SK-N-SH (cell line): Measurements from ENCODE around the gene KRT9. TPM values are rescaled to one million over a fixed set of nuclear protein-coding genes. Genes with fewer than 3 reads are reported as not detected.

Experiments used
- CTCF ChIA-PET: fragments of 300-600, 350-600 bp; formaldehyde crosslinking; extraction: SDS; loops from one replicate; lab custom pipeline; 2021; lab: Yijun Ruan, JAX
- POLR2A ChIA-PET: fragments of 350-600 bp; sonication (Branson Sonifier 250); formaldehyde crosslinking; extraction: SDS; loops from one replicate; lab custom pipeline; 2020; ENCODE audit warnings: antibody characterized with exemption, inconsistent platforms; lab: Yijun Ruan, JAX
- DNase-seq: peaks from one replicate; pipeline ENCODE4 v3.0.0; 2012
- H2AFZ ChIP-seq: fragments of 200-600 bp; sonication (generic); 2 replicates; pipeline ENCODE4 v1.8.1; 2016; ENCODE audit warnings: antibody characterized with exemption, mild to moderate bottlenecking, low read depth
- H3F3A ChIP-seq: fragments of 200-600 bp; sonication (generic); replicated peaks from 2 replicates; pipeline ENCODE3; 2016; ENCODE audit warnings: antibody characterized with exemption, mild to moderate bottlenecking; ENCODE audit not compliant: insufficient read depth
- H3K27ac ChIP-seq, 2 experiments: fragments of 200-500 bp in 1 of 2; fragments of 200-600 bp in 1 of 2; sonication (Bioruptor generic) in 1 of 2; sonication (generic), shearing (Covaris generic) in 1 of 2; 2 replicates each; pipeline versions ENCODE4 v1.5.1 to v1.6.1; 2014 to 2016; ENCODE audit warnings: low read depth in 2 of 2, inconsistent platforms in 1 of 2, low read length in 1 of 2, mild to moderate bottlenecking in 1 of 2, mixed read lengths in 1 of 2
- H3K27me3 ChIP-seq: fragments of 200-600 bp; sonication (generic), shearing (Covaris generic); 2 replicates; pipeline ENCODE4 v1.6.1; 2016; ENCODE audit warnings: mixed run types; ENCODE audit not compliant: insufficient read depth
- H3K36me3 ChIP-seq, 2 experiments: fragments of 200-500 bp in 1 of 2; fragments of 200-600 bp in 1 of 2; sonication (Bioruptor generic) in 1 of 2; sonication (generic) in 1 of 2; replicated peaks in 1 of 2; 2 replicates each; pipeline versions ENCODE3 to v1.5.1; 2014 to 2016; ENCODE audit warnings: low read length in 1 of 2, mild to moderate bottlenecking in 1 of 2; ENCODE audit not compliant: insufficient read depth in 2 of 2, control insufficient read depth in 1 of 2
- H3K4me1 ChIP-seq, 2 experiments: fragments of 200-500 bp in 1 of 2; fragments of 200-600 bp in 1 of 2; sonication (Bioruptor generic) in 1 of 2; sonication (generic), shearing (Covaris generic) in 1 of 2; 2 replicates each; pipeline versions ENCODE4 v1.5.1 to v1.6.1; 2014 to 2016; ENCODE audit warnings: low read depth in 1 of 2, low read length in 1 of 2, mixed run types in 1 of 2; ENCODE audit not compliant: insufficient read depth in 2 of 2, control insufficient read depth in 1 of 2
- H3K4me2 ChIP-seq: fragments of 200-600 bp; sonication (generic), shearing (Covaris generic); 2 replicates; pipeline ENCODE4 v1.6.1; 2017; ENCODE audit warnings: mixed run types
- H3K4me3 ChIP-seq, 2 experiments: fragments of 200-500 bp in 1 of 2; fragments of 200-600 bp in 1 of 2; sonication (Bioruptor generic) in 1 of 2; sonication (generic), shearing (Covaris generic) in 1 of 2; 2 replicates each; pipeline versions ENCODE4 v1.5.1 to v1.8.1; 2014 to 2016; ENCODE audit warnings: low read depth in 2 of 2, inconsistent platforms in 1 of 2, low read length in 1 of 2, mild to moderate bottlenecking in 1 of 2, mixed read lengths in 1 of 2, moderate library complexity in 1 of 2
- H3K79me2 ChIP-seq: fragments of 200-600 bp; sonication (generic); 2 replicates; pipeline ENCODE4 v1.8.1; 2017; ENCODE audit warnings: mild to moderate bottlenecking; ENCODE audit not compliant: insufficient read depth
- H3K9ac ChIP-seq: fragments of 200-600 bp; sonication (generic); 2 replicates; pipeline ENCODE4 v1.6.1; 2017; ENCODE audit warnings: mixed run types
- H3K9me2 ChIP-seq: fragments of 200-600 bp; sonication (generic); 2 replicates; pipeline ENCODE4 v1.6.1; 2017; ENCODE audit warnings: mixed run types
- H3K9me3 ChIP-seq: fragments of 200-600 bp; sonication (generic); 2 replicates; pipeline ENCODE4 v1.6.1; 2017; ENCODE audit warnings: mixed run types, mild to moderate bottlenecking, moderate library complexity
- H4K20me1 ChIP-seq: fragments of 200-600 bp; sonication (generic); 2 replicates; pipeline ENCODE4 v1.6.1; 2017; ENCODE audit warnings: mild to moderate bottlenecking, mixed run types; ENCODE audit not compliant: insufficient read depth
- CTCF ChIP-seq: fragments of 200-600 bp; sonication (generic); IDR thresholded peaks from 2 replicates; pipeline ENCODE4 v1.6.1; 2017; ENCODE audit warnings: antibody characterized with exemption, mild to moderate bottlenecking, moderate library complexity
- ELF1 ChIP-seq: IDR thresholded peaks from 2 replicates; pipeline ENCODE4 v1.4.0; 2012
- EP300 ChIP-seq, 2 experiments: IDR thresholded peaks; 2 replicates each; pipeline versions ENCODE4 v1.4.0 to v1.6.1; 2012; ENCODE audit warnings: borderline replicate concordance in 1 of 2, low read depth in 1 of 2, low read length in 1 of 2
- EZH2phosphoT487 ChIP-seq: fragments of 200-600 bp; sonication (generic); IDR thresholded peaks from 2 replicates; pipeline ENCODE4 v1.6.1; 2017; ENCODE audit warnings: low read depth, mixed run types, mild to moderate bottlenecking, antibody characterized with exemption, moderate library complexity, borderline replicate concordance
- FOSL2 ChIP-seq: IDR thresholded peaks from 2 replicates; pipeline ENCODE4 v1.4.0; 2012; ENCODE audit warnings: low read depth, mild to moderate bottlenecking, moderate library complexity, borderline replicate concordance
- FOXJ3 ChIP-seq: sonication (generic); formaldehyde crosslinking; IDR thresholded peaks from 2 replicates; pipeline ENCODE4 v1.5.1; 2020; ENCODE audit warnings: mild to moderate bottlenecking, missing genetic modification reagents
- FOXM1 ChIP-seq: IDR thresholded peaks from 2 replicates; pipeline ENCODE4 v1.4.0; 2012; ENCODE audit warnings: low read depth, mild to moderate bottlenecking
- GABPA ChIP-seq: IDR thresholded peaks from 2 replicates; pipeline ENCODE4 v1.4.0; 2012; ENCODE audit warnings: low read depth, mild to moderate bottlenecking
- IRF3 ChIP-seq: fragments of 150-350 bp; IDR thresholded peaks from 2 replicates; pipeline ENCODE4 v1.6.1; 2016; ENCODE audit warnings: mild to moderate bottlenecking, low read depth, low read length
- JUND ChIP-seq: IDR thresholded peaks from 2 replicates; pipeline ENCODE4 v1.4.0; 2012
- MAX ChIP-seq: IDR thresholded peaks from 2 replicates; pipeline ENCODE4 v1.4.0; 2012; ENCODE audit warnings: low read depth
- MEF2A ChIP-seq: IDR thresholded peaks from 2 replicates; pipeline ENCODE4 v1.4.0; 2012; ENCODE audit warnings: low read depth, borderline replicate concordance
- MXI1 ChIP-seq: IDR thresholded peaks from 2 replicates; pipeline ENCODE4 v1.6.1; 2012; ENCODE audit warnings: mild to moderate bottlenecking, low read depth, low read length, improper control_type of control experiment
- NRF1 ChIP-seq: IDR thresholded peaks from 2 replicates; pipeline ENCODE4 v1.6.1; 2012; ENCODE audit warnings: low read depth, mild to moderate bottlenecking, low read length
- RAD21 ChIP-seq: IDR thresholded peaks from 2 replicates; pipeline ENCODE4 v1.6.1; 2012; ENCODE audit warnings: mild to moderate bottlenecking, low read length
- RCOR1 ChIP-seq: fragments of 150-350 bp; IDR thresholded peaks from 2 replicates; pipeline ENCODE4 v1.6.1; 2017; ENCODE audit warnings: antibody characterized with exemption, low read length
- SMC3 ChIP-seq: IDR thresholded peaks from 2 replicates; pipeline ENCODE4 v1.6.1; 2012; ENCODE audit warnings: low read depth, low read length, improper control_type of control experiment
- TAF1 ChIP-seq: IDR thresholded peaks from 2 replicates; pipeline ENCODE4 v1.6.1; 2012; ENCODE audit warnings: low read depth, mild to moderate bottlenecking, low read length, moderate library complexity, borderline replicate concordance
- USF2 ChIP-seq: fragments of 150-350 bp; IDR thresholded peaks from 2 replicates; pipeline ENCODE4 v1.6.1; 2017; ENCODE audit warnings: antibody characterized with exemption, low read length, low read depth, borderline replicate concordance
- YY1 ChIP-seq: IDR thresholded peaks from 2 replicates; pipeline ENCODE4 v1.4.0; 2012; ENCODE audit warnings: low read depth, mild to moderate bottlenecking
- WGBS: methylation state at CpG from one replicate; pipeline ENCODE4 v1.1.6; 2017; ENCODE audit warnings: low lambda C conversion rate; 5-methylcytosine and 5-hydroxymethylcytosine counted together
- polyA plus RNA-seq, 3 experiments: library from polyadenylated mRNA; depleted of rRNA; stranded (reverse); fragments of >200 nt; gene quantifications; 2 replicates each; pipeline ENCODE4 v1.2.3, GENCODE V29; 2012

Gene KRT9
- polyA plus RNA-seq, 1 of the 3 experiments (the other 2 are of a cell fraction): not detected

GRCh38 chr17:41588126-41588810 is 16.4 kb upstream of the KRT9 start:
- CTCF ChIA-PET: interaction anchor here (1.0 to 2.7 kb wide), 3 partner anchors 8 to 75 kb away, joined by 3 to 10 read pairs (median 3); no protein-coding TSS in a partner anchor
- no peak overlapping the region for H2AFZ ChIP-seq
- H3K79me2 ChIP-seq: no peaks in the 10 kb centered on the region
- no peaks in the 10 kb centered on the region for H3K4me1 ChIP-seq
- H4K20me1 ChIP-seq: no peaks in the 10 kb centered on the region
- no peak overlapping the region for H3K27ac ChIP-seq
- H3K27me3 ChIP-seq: peaks cover 21% of the 10 kb centered on the region; the same call in 1 of the 2 replicates
- TF ChIP-seq MXI1: no peak
- no peak for TF ChIP-seq IRF3
- no peak for TF ChIP-seq RAD21
- TF ChIP-seq MAX: no peak
- no peak for TF ChIP-seq FOXJ3 (CRISPR knock-in tag)
- no peak for TF ChIP-seq FOSL2
- no peak for TF ChIP-seq EP300 (IDR thresholded peaks at IDR 0.05; ENCODE audit: borderline replicate concordance in 1 of 2, low read depth in 1 of 2, low read length in 1 of 2)
- no peak for TF ChIP-seq FOXM1
- TF ChIP-seq SMC3: no peak
- TF ChIP-seq CTCF: no peak
- no peak for TF ChIP-seq EZH2phosphoT487
- TF ChIP-seq JUND: no peak
- no peak for TF ChIP-seq MEF2A
- TF ChIP-seq YY1: no peak
- TF ChIP-seq GABPA: no peak
- no peak for TF ChIP-seq RCOR1
- TF ChIP-seq NRF1: no peak
- no peak for TF ChIP-seq USF2
- no peak for TF ChIP-seq ELF1
- no peak for TF ChIP-seq TAF1
- H3K4me3 ChIP-seq: no peak overlapping the region
- H3F3A ChIP-seq: no peaks in the 10 kb centered on the region
- H3K36me3 ChIP-seq: no peaks in the 10 kb centered on the region
- WGBS: 17% methylated on average over 5 of the region's 8 CpGs
- POLR2A ChIA-PET: no interaction called here
- H3K9ac ChIP-seq: no peak overlapping the region
- H3K9me2 ChIP-seq: no peaks in the 10 kb centered on the region
- H3K9me3 ChIP-seq: no peaks in the 10 kb centered on the region
- H3K4me2 ChIP-seq: no peak overlapping the region
- DNase-seq: no peak
